ENCODE measurements around the gene ACTL9.

The ACTL9 gene

DNA sequence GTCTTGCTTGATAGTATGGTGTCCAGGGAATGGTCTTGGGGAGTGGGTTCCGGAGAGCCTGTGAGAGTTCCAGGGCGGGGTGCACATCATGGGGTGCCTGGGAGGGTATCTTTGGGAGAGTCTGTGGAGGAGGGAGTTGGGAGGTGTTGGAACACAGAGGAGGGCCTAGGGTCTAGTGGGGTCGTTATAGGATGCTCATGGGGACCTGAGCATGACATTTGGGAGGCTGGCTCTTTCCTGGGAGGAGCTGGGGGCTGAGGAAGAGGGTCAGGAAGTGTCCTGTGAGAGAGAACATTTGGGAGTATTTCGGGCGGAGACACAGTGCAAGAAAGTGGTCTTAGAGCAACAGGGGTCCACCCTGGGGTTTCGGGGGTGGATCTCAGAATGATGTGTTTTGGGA lies 2.7 kb downstream of the ACTL9 start:
- no peak overlapping the region for H3K27ac ChIP-seq
- no peak for TF ChIP-seq CTCF (conservative IDR thresholded peaks at IDR 0.05)

GRCh38 chr19:8695501-8695900 lies 3.1 kb downstream of the ACTL9 start:
- TF ChIP-seq CTCF (conservative IDR thresholded peaks at IDR 0.05): no peak
- H3K27ac ChIP-seq: no peak overlapping the region

- H3K27ac ChIP-seq: no peak overlapping the region
- TF ChIP-seq CTCF (conservative IDR thresholded peaks at IDR 0.05): no peak
Measured at GRCh38 chr19:8690753-8691539, 7.6 kb downstream of the ACTL9 start.

- no peak for TF ChIP-seq CTCF (conservative IDR thresholded peaks at IDR 0.05)
- H3K27ac ChIP-seq: no peak overlapping the region
Measured at GRCh38 chr19:8688930-8689329, 9.7 kb downstream of the ACTL9 start.

- TF ChIP-seq CTCF (conservative IDR thresholded peaks at IDR 0.05): no peak
- H3K27ac ChIP-seq: no peak overlapping the region
Measured at GRCh38 chr19:8686549-8686948, 12.0 kb downstream of the ACTL9 start.

DNA sequence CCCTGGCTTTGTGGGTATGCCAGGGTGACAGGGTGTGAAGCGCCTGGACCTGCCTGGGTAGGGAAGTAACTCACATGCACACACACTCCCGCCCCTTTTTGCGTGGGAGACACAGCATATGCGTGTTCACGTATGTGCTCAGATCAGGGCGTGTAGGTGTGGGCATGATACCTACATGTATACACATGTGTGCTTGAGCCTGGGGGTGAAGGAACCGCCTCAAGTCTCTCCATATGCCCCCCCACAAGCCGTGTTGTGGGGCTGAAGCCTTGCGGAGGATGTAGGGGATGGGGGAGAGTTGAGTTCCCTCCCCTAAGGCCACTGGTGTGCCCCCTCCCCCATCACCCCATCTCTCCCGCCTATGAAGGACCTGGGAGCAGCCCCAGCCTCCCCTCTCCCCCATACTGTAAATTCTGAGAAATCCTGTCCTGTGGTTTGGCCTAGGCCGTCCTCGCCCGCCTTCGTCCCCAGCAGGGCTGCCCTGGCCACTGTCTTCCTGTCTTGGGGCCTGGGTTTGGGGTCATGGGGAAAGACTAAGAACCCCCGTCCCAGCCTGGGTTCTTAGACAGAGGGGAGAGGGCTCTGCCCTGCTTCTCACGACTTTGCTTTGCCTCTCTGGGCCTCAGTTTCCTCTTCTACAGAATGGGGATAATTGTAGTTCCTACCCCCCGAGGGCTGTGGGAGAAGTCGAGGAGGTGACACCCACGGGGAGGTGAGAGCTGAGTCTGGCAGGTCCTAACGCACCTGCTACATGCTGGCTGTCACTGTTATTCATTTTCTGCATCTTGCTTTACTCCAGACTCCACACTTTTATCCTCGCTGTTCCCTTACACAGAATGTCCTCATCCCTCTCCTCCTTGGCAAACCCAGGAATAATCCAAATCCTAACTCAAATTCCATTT lies 14.3 kb downstream of the ACTL9 start:
- TF ChIP-seq CTCF (conservative IDR thresholded peaks at IDR 0.05): no peak
- no peak overlapping the region for H3K27ac ChIP-seq

DNA sequence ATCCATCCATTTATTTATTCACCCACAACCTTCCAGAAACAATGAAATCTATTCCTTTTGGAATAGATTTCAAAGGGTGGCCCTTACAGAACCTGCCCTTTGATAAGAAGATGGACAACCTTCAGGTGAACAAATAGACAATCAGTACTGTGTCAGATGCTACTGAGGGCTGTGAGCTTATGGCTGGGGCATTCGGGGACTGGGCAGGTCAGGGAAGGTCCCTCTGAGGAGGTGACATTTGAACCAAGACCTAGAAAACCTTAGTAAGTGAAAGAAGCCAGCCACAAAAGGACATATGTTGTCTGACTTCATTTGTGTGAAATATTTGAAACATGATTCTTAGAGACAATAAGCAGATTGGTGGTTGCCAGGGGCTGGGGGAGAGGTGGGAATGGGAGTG lies 15.7 kb downstream of the ACTL9 start:
- H3K27ac ChIP-seq: no peak overlapping the region
- no peak for TF ChIP-seq CTCF (conservative IDR thresholded peaks at IDR 0.05)
